Measurements from ENCODE around the gene FAM89B. TPM values are rescaled to one million over a fixed set of nuclear protein-coding genes. Genes with fewer than 3 reads are reported as not detected.

Gene FAM89B
- total RNA-seq, 4 donors from 2014 or later = 57.8 to 73.3 (median 61.2) TPM

- H3K4me3 ChIP-seq (ENCODE audit: low read depth, poor library complexity, severe bottlenecking) = no peak overlapping the region
- WGBS, 2 donors = 94 to 100% methylated on average over 1 of the region's 1 CpG
- no peak for TF ChIP-seq POLR2A (IDR thresholded peaks at IDR 0.05)
- no peak for TF ChIP-seq CTCF (IDR thresholded peaks at IDR 0.05)
- intact Hi-C loops (cut with DNase I; ENCODE audit: low total_unique reads) = no loop called here
- DNase-seq (ENCODE audit: low spot score in 2 of 2) = no peak
Observed at GRCh38 chr11:65604258-65604657, 31.9 kb downstream of the FAM89B start.

GRCh38 chr11:65606876-65607613 lies 34.7 kb downstream of the FAM89B start:
- TF ChIP-seq POLR2A (IDR thresholded peaks at IDR 0.05) = no peak
- no peak for TF ChIP-seq CTCF (IDR thresholded peaks at IDR 0.05)
- H3K4me3 ChIP-seq (ENCODE audit: low read depth, poor library complexity, severe bottlenecking) = no peak overlapping the region
- 21 to 30% methylated on average over 60 to 65 of the region's 67 CpGs for WGBS, 2 donors
- peak; percentile 93 to 98 for DNase-seq (ENCODE audit: low spot score in 2 of 2)
- intact Hi-C loops (cut with DNase I; ENCODE audit: low total_unique reads) = no loop called here

GRCh38 chr11:65607614-65608426 lies 35.5 kb downstream of the FAM89B start:
- intact Hi-C loops (cut with DNase I; ENCODE audit: low total_unique reads) = no loop called here
- H3K4me3 ChIP-seq (ENCODE audit: low read depth, poor library complexity, severe bottlenecking) = no peak overlapping the region
- DNase-seq (ENCODE audit: low spot score in 2 of 2) = no peak
- no peak for TF ChIP-seq CTCF (IDR thresholded peaks at IDR 0.05)
- TF ChIP-seq POLR2A (IDR thresholded peaks at IDR 0.05) = no peak
- WGBS, 2 donors = 82 to 86% methylated on average over 33 to 35 of the region's 37 CpGs

DNA sequence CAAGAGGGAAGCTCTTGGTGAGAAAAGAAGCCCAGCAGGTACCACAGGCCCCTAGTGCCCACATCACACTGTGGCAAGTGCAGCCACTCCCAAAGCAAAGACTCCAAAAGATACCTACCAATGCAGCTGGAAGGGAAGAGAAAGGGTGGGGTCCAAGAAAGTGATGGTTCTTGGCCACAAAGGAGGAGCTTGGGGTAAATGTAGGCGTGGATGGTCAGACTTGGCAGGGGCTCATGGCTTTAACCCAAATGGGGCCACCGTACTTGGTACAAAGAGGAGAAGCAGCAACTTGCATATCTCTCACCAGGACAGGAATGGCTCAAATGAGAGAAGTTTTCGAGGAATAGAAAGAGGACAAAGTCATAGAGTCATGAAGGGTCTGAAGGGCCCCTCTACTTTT lies 36.9 kb downstream of the FAM89B start:
- no peak for DNase-seq (ENCODE audit: low spot score in 2 of 2)
- no peak overlapping the region for H3K4me3 ChIP-seq (ENCODE audit: low read depth, poor library complexity, severe bottlenecking)
- WGBS, 2 donors = 35 to 51% methylated on average over 3 of the region's 3 CpGs
- no peak for TF ChIP-seq POLR2A (IDR thresholded peaks at IDR 0.05)
- TF ChIP-seq CTCF (IDR thresholded peaks at IDR 0.05) = no peak
- intact Hi-C loops (cut with DNase I; ENCODE audit: low total_unique reads) = no loop called here

- no peak overlapping the region for H3K4me3 ChIP-seq (ENCODE audit: low read depth, poor library complexity, severe bottlenecking)
- intact Hi-C loops (cut with DNase I; ENCODE audit: low total_unique reads) = loop anchor here (5.0 kb wide), 1 partner anchor 32 kb away; the partner anchor contains the start of gene EHBP1L1
- TF ChIP-seq CTCF (IDR thresholded peaks at IDR 0.05) = no peak
- TF ChIP-seq POLR2A (IDR thresholded peaks at IDR 0.05) = no peak
- no peak for DNase-seq (ENCODE audit: low spot score in 2 of 2)
- WGBS, 2 donors = 75 to 77% methylated on average over 5 of the region's 5 CpGs
Observed at GRCh38 chr11:65609665-65610064, 37.3 kb downstream of the FAM89B start.
